Limb (tissue), 2 donors: ENCODE results near the gene WDR18.
A peak's percentile ranks its signal among the peaks of the same experiment; 100 is the strongest.

Experiments used
- DNase-seq, 2 donors: peaks; one replicate each; pipeline ENCODE4 v3.0.0-alpha.2; 2016; ENCODE audit errors: extremely low spot score in 2 of 2

WDR18 gene

GRCh38 chr19:984165-984967 lies at the start of gene WDR18:
WDR18 (plus strand) TSS chr19:984345; CDS start chr19:984354, 9 bp downstream.
- DNase-seq: peak; percentile 91 to 95

- peak; percentile 72 to 83 for DNase-seq
Measured at GRCh38 chr19:934865-935479, 49.2 kb upstream of the WDR18 start.

- no peak for DNase-seq
Measured at GRCh38 chr19:936175-936546, 48.0 kb upstream of the WDR18 start.

GRCh38 chr19:937259-937694 lies 46.9 kb upstream of the WDR18 start:
- DNase-seq: no peak

- no peak for DNase-seq
Measured at GRCh38 chr19:938233-938923, 45.8 kb upstream of the WDR18 start.

GRCh38 chr19:939439-939838 lies 44.7 kb upstream of the WDR18 start:
- DNase-seq: no peak

- no peak for DNase-seq
Measured at GRCh38 chr19:939922-940321, 44.2 kb upstream of the WDR18 start.

- peak in 1 of 2 donors; percentile 44 for DNase-seq
Measured at GRCh38 chr19:940591-941291, 43.4 kb upstream of the WDR18 start.

- no peak for DNase-seq
Measured at GRCh38 chr19:941292-942132, 42.6 kb upstream of the WDR18 start.

- no peak for DNase-seq
Measured at GRCh38 chr19:942133-942645, 42.0 kb upstream of the WDR18 start.

- no peak for DNase-seq
Measured at GRCh38 chr19:943551-944170, 40.5 kb upstream of the WDR18 start.

- peak in 1 of 2 donors; percentile 66 for DNase-seq
Measured at GRCh38 chr19:944171-944567, 40.0 kb upstream of the WDR18 start.

- peak in 1 of 2 donors; percentile 59 for DNase-seq
Measured at GRCh38 chr19:944663-945241, 39.4 kb upstream of the WDR18 start.

- DNase-seq: no peak
Measured at GRCh38 chr19:945401-946252, 38.5 kb upstream of the WDR18 start.

- DNase-seq: no peak
Measured at GRCh38 chr19:947090-947706, 36.9 kb upstream of the WDR18 start.

GRCh38 chr19:947707-948539 lies 36.2 kb upstream of the WDR18 start:
- DNase-seq: no peak

GRCh38 chr19:948842-949496 lies 35.2 kb upstream of the WDR18 start:
- DNase-seq: no peak
